Lung (tissue), 12 donors: ENCODE measurements around the gene RINT1. TPM values are rescaled to one million over a fixed set of nuclear protein-coding genes. Genes with fewer than 3 reads are reported as not detected.
A peak's percentile ranks its signal among the peaks of the same experiment; 100 is the strongest.

ENCODE experiments used
- ATAC-seq: fragments of 200-7000 bp; cut with Tn5 transposase; one replicate; pipeline ENCODE4 v1.9.1; 2020; ENCODE audit warnings: moderate number of reproducible peaks; ENCODE audit not compliant: insufficient read depth, low FRiP score
- DNase-seq, 3 donors: peaks; one replicate each; pipeline ENCODE4 v3.0.0-alpha.2; 2013 to 2017
- H3K27ac ChIP-seq, 2 donors: one replicate each; pipeline ENCODE4 v1.5.1; 2013; ENCODE audit warnings: mild to moderate bottlenecking in 2 of 2, moderate library complexity in 2 of 2, control low read depth in 1 of 2, inconsistent platforms in 1 of 2, low read depth in 1 of 2, low read length in 1 of 2
- H3K27me3 ChIP-seq, 3 donors: one replicate each; pipeline ENCODE4 v1.5.1; 2013; ENCODE audit warnings: low read length in 2 of 3; ENCODE audit not compliant: control insufficient read depth in 3 of 3, insufficient read depth in 3 of 3
- H3K36me3 ChIP-seq, 4 donors: one replicate each; pipeline ENCODE4 v1.5.1; 2013; ENCODE audit warnings: low read length in 4 of 4, mild to moderate bottlenecking in 1 of 4, moderate library complexity in 1 of 4; ENCODE audit not compliant: control insufficient read depth in 4 of 4, insufficient read depth in 4 of 4
- H3K4me1 ChIP-seq, 5 donors: one replicate each; pipeline ENCODE4 v1.5.1; 2013; ENCODE audit warnings: low read length in 5 of 5, mild to moderate bottlenecking in 2 of 5, moderate library complexity in 1 of 5; ENCODE audit not compliant: control insufficient read depth in 5 of 5, insufficient read depth in 5 of 5
- H3K4me3 ChIP-seq: one replicate; pipeline ENCODE4 v1.5.1; 2013; ENCODE audit warnings: mild to moderate bottlenecking, control low read depth, moderate library complexity
- H3K9ac ChIP-seq, 2 donors: one replicate each; pipeline ENCODE4 v1.5.1; 2013; ENCODE audit warnings: low read length in 2 of 2, control low read depth in 1 of 2; ENCODE audit not compliant: insufficient read depth in 1 of 2
- H3K9me3 ChIP-seq, 4 donors: one replicate each; pipeline ENCODE4 v1.5.1; 2013; ENCODE audit warnings: low read length in 3 of 4, mild to moderate bottlenecking in 1 of 4, moderate library complexity in 1 of 4; ENCODE audit not compliant: control insufficient read depth in 4 of 4, insufficient read depth in 3 of 4
- CTCF ChIP-seq: IDR thresholded peaks from 2 replicates; pipeline ENCODE4 v1.5.1; 2012; ENCODE audit warnings: mild to moderate bottlenecking; ENCODE audit errors: control extremely low read depth, extremely low read depth
- WGBS, 2 donors: extraction: QIAGEN DNeasy Blood & Tissue Kit; methylation state at CpG; one replicate each; pipeline ENCODE4 v1.1.7; 2013; 5-methylcytosine and 5-hydroxymethylcytosine counted together
- polyA plus RNA-seq, 2 donors: library from polyadenylated mRNA; stranded (reverse); fragments of 200-250 nt; gene quantifications; one replicate each; pipeline ENCODE4 v1.2.1, GENCODE V29; 2013
- total RNA-seq, 2 donors: library from RNA; depleted of rRNA in 1 of 2; stranded (reverse); fragments of >200 nt in 1 of 2; gene quantifications; one replicate each; pipeline ENCODE4 v1.2.1, GENCODE V29; 2014 to 2021
- donor health status: control.
- donor health status: control.
- donor health status: Bipolar disorder and iron deficiency.
- donor health status: healthy.
- donor health status: DM: yes; HTN: yes; CAD: no.

The RINT1 gene
- total and polyA plus RNA-seq, 4 donors = 8.4 to 21.9 (median 18.1) TPM

GRCh38 chr7:105493196-105493922, 38.6 kb upstream of the RINT1 start:
- TF ChIP-seq CTCF = no peak

GRCh38 chr7:105493923-105494315, 38.1 kb upstream of the RINT1 start:
- H3K4me3 ChIP-seq = no peak overlapping the region
- H3K27ac ChIP-seq = no peak overlapping the region
- H3K9ac ChIP-seq = no peak overlapping the region
- peaks cover 0 to 1% (median 0%) of the 10 kb centered on the region in 4 donors for H3K36me3 ChIP-seq
- 59 to 79% methylated on average over 5 of the region's 5 CpGs for WGBS, 2 donors
- ATAC-seq = no peak
- no peak for TF ChIP-seq CTCF
- peak; percentile 49 to 77 (median 52) for DNase-seq
- no peaks in the 10 kb centered on the region for H3K4me1 ChIP-seq
- H3K27me3 ChIP-seq = no peaks in the 10 kb centered on the region
- no peaks in the 10 kb centered on the region for H3K9me3 ChIP-seq

More at GRCh38 chr7:105493196-105493922, 38.6 kb upstream of the RINT1 start:
- no peaks in the 10 kb centered on the region for H3K27me3 ChIP-seq
- H3K4me1 ChIP-seq = peaks cover 0 to under 1% (median 0%) of the 10 kb centered on the region in 5 donors
- no peaks in the 10 kb centered on the region for H3K9me3 ChIP-seq
- ATAC-seq (no peak), DNase-seq (no peak)
- peaks cover 0 to 1% (median 0%) of the 10 kb centered on the region in 4 donors for H3K36me3 ChIP-seq
- whole genome bisulfite sequencing, 2 donors = 44 to 70% methylated on average over 7 of the region's 7 CpGs
- no peak overlapping the region for H3K9ac ChIP-seq
- H3K27ac ChIP-seq = no peak overlapping the region
- no peak overlapping the region for H3K4me3 ChIP-seq

- peak in 2 of 3 donors; percentile 4 to 7 for DNase-seq
- Histone ChIP-seq H3K9me3 (no peaks in the 10 kb centered on the region), H3K9ac (no peak overlapping the region), H3K27ac (no peak overlapping the region), H3K27me3 (no peaks in the 10 kb centered on the region), H3K36me3 (peaks cover 0 to 6% (median 2%) of the 10 kb centered on the region in 4 donors), H3K4me3 (no peak overlapping the region), H3K4me1 (no peaks in the 10 kb centered on the region)
- peak; percentile 36 for ATAC-seq
- 65 to 87% methylated on average over 2 of the region's 2 CpGs for WGBS, 2 donors
- no peak for TF ChIP-seq CTCF
These were observed 35.5 kb upstream of the RINT1 start for GRCh38 chr7:105496521-105496920.
